ENCODE results near the gene OPA1.

The OPA1 gene

GRCh38 chr3:193655831-193656433, 62.9 kb downstream of the OPA1 start:
- no peak for DNase-seq

- DNase-seq: no peak
Observed at GRCh38 chr3:193656445-193656844, 63.4 kb downstream of the OPA1 start.

GRCh38 chr3:193656878-193657282, 63.9 kb downstream of the OPA1 start:
- no peak for DNase-seq

GRCh38 chr3:193660171-193660570, 67.2 kb downstream of the OPA1 start:
- no peak for DNase-seq

- no peak for DNase-seq
Observed at GRCh38 chr3:193660698-193661411, 67.8 kb downstream of the OPA1 start.

- no peak for DNase-seq
Observed at GRCh38 chr3:193662757-193663322, 69.8 kb downstream of the OPA1 start.

GRCh38 chr3:193665370-193665989, 72.5 kb downstream of the OPA1 start:
- no peak for DNase-seq

- DNase-seq: no peak
Observed at GRCh38 chr3:193673845-193674244, 80.8 kb downstream of the OPA1 start.

GRCh38 chr3:193674714-193675113, 81.7 kb downstream of the OPA1 start:
- DNase-seq: no peak

GRCh38 chr3:193677734-193678133, 84.7 kb downstream of the OPA1 start:
- no peak for DNase-seq

GRCh38 chr3:193680220-193680619, 87.2 kb downstream of the OPA1 start:
- no peak for DNase-seq

GRCh38 chr3:193681631-193682030, 88.6 kb downstream of the OPA1 start:
- DNase-seq: no peak

GRCh38 chr3:193686665-193687483, 93.9 kb downstream of the OPA1 start:
- no peak for DNase-seq

GRCh38 chr3:193688834-193689714, 96.1 kb downstream of the OPA1 start:
- DNase-seq: no peak

GRCh38 chr3:193693774-193694173, 100.8 kb downstream of the OPA1 start:
- no peak for DNase-seq

- no peak for DNase-seq
Observed at GRCh38 chr3:193701953-193702635, 109.1 kb downstream of the OPA1 start.

GRCh38 chr3:193702967-193703366, 110.0 kb downstream of the OPA1 start:
- no peak for DNase-seq

- DNase-seq: no peak
Observed at GRCh38 chr3:193704431-193704830, 111.4 kb downstream of the OPA1 start.

GRCh38 chr3:193708270-193708669, 115.3 kb downstream of the OPA1 start:
- no peak for DNase-seq

GRCh38 chr3:193710286-193711165, 117.5 kb downstream of the OPA1 start:
- no peak for DNase-seq

- DNase-seq: no peak
Observed at GRCh38 chr3:193711166-193711485, 118.1 kb downstream of the OPA1 start.
